Vagina (tissue), 2 donors: Measurements from ENCODE around the gene WIPF2.

Source experiments
- POLR2A ChIP-seq, 2 donors: fragments of 450-650 bp; IDR thresholded peaks; one replicate each; pipeline ENCODE4 v1.6.1; 2017; ENCODE audit warnings: antibody characterized with exemption in 2 of 2, mild to moderate bottlenecking in 2 of 2, moderate library complexity in 2 of 2
- TF ChIP-seq, protein P1 (sequence below), 3 experiments: fragments of 450-650 bp in 2 of 3; fragments of 200-600 bp in 1 of 3; sonication (generic) in 1 of 3; IDR thresholded peaks; one replicate each; pipeline ENCODE4 v1.5.1; 2017 to 2019; ENCODE audit warnings: antibody characterized with exemption in 3 of 3, mild to moderate bottlenecking in 2 of 3, moderate library complexity in 2 of 3

GRCh38 chr17:40175928-40176753, 43.0 kb upstream of the WIPF2 start:
- TF ChIP-seq POLR2A (IDR thresholded peaks at IDR 0.05), result no peak
- TF ChIP-seq, protein P1, sequence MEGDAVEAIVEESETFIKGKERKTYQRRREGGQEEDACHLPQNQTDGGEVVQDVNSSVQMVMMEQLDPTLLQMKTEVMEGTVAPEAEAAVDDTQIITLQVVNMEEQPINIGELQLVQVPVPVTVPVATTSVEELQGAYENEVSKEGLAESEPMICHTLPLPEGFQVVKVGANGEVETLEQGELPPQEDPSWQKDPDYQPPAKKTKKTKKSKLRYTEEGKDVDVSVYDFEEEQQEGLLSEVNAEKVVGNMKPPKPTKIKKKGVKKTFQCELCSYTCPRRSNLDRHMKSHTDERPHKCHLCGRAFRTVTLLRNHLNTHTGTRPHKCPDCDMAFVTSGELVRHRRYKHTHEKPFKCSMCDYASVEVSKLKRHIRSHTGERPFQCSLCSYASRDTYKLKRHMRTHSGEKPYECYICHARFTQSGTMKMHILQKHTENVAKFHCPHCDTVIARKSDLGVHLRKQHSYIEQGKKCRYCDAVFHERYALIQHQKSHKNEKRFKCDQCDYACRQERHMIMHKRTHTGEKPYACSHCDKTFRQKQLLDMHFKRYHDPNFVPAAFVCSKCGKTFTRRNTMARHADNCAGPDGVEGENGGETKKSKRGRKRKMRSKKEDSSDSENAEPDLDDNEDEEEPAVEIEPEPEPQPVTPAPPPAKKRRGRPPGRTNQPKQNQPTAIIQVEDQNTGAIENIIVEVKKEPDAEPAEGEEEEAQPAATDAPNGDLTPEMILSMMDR (IDR thresholded peaks at IDR 0.05), result no peak
